ENCODE data around the gene GNAQ.

DNA sequence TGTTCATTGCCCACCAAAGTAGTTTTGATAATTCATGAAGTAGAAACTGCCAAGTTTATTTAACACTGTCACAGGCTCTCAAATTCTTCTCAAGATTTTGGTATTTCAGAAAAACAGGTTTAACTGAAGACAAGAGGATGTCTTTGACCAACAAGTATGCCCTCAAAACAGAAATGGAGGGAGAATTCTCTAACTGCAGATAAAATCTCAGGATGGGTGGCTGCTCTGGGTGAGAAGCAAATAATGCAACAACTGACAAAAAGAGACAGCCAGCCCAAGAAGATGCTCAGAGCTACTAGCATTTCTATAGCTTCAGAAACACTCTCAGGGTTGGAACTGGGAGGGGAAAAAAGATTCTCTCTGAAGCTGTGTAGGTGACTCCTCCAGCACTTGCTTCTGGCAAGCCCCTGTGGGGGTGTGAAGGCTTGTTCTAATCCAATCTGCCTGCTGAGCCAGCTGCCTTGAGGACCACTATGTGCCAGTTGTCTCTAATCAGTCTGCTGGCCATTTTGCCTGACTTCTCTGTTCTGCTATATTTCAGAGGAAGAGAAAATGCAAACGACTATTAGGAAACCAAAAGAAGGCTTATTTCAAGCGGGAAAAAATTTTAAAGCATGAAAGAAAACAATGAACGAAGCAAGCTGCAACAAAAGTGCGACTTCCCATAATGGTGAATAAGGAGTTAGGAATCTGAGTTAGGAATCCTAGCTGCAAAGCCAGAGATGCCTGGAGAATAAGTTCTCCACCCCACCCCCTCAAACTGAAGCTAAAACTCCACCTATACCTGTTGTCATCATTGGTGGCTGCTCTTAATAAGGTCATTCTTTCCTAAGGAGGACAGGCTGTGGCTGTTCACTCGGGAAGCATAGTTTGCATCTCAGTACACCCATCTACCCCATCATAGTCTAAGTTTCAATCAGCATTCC is 147.5 kb downstream of the GNAQ start:
- TF ChIP-seq, protein P1, sequence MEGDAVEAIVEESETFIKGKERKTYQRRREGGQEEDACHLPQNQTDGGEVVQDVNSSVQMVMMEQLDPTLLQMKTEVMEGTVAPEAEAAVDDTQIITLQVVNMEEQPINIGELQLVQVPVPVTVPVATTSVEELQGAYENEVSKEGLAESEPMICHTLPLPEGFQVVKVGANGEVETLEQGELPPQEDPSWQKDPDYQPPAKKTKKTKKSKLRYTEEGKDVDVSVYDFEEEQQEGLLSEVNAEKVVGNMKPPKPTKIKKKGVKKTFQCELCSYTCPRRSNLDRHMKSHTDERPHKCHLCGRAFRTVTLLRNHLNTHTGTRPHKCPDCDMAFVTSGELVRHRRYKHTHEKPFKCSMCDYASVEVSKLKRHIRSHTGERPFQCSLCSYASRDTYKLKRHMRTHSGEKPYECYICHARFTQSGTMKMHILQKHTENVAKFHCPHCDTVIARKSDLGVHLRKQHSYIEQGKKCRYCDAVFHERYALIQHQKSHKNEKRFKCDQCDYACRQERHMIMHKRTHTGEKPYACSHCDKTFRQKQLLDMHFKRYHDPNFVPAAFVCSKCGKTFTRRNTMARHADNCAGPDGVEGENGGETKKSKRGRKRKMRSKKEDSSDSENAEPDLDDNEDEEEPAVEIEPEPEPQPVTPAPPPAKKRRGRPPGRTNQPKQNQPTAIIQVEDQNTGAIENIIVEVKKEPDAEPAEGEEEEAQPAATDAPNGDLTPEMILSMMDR (IDR thresholded peaks at IDR 0.05; ENCODE audit: borderline replicate concordance, extremely low read depth, low read length, poor library complexity, severe bottlenecking): no peak
- no peak for TF ChIP-seq EZH2 (IDR thresholded peaks at IDR 0.05; ENCODE audit: borderline replicate concordance, low read depth, low read length, severe bottlenecking)

Measured in DND-41 (cell line).